ENCODE measurements around the gene WWC2. TPM values are rescaled to one million over a fixed set of nuclear protein-coding genes. Genes with fewer than 3 reads are reported as not detected.

WWC2 gene
- total and polyA plus RNA-seq, 2 donors (not counting 3 experiments of a cell fraction or from before 2014, with no cell fraction given): 12.9 to 52.2 TPM

GRCh38 chr4:183164963-183165362 is 65.9 kb downstream of the WWC2 start:
- H3K4me2 ChIP-seq (ENCODE audit: insufficient read depth, low read length): peak overlapping the region; percentile 30
- no peak overlapping the region for H3K27ac ChIP-seq (ENCODE audit: insufficient read depth, low read depth, low read length)
- peaks cover 61% of the 10 kb centered on the region for H3K79me2 ChIP-seq (ENCODE audit: control insufficient read depth, insufficient read depth, low read length)
- no peak overlapping the region for H3K9ac ChIP-seq (replicated peaks; ENCODE audit: extremely low read depth, insufficient read depth, low read length)
- peaks cover 7% of the 10 kb centered on the region for H3K4me1 ChIP-seq (ENCODE audit: control insufficient read depth, extremely low read depth, insufficient read depth, low read length)
- ChIA-PET CTCF (interaction anchor here (1.2 kb wide), 1 partner anchor 41 kb away, joined by 3 read pairs; no protein-coding TSS in a partner anchor), POLR2A (no interaction called here)
- no peak for DNase-seq (ENCODE audit: low read depth, low spot score)
- H3K4me3 ChIP-seq (replicated peaks in 1 of 3; ENCODE audit: insufficient read depth in 1 of 3, low read depth in 1 of 3, low read length in 3 of 3): no peak overlapping the region
- no TSS peak for BruUV-seq (replicated peaks)
- dilution Hi-C loops (cut with MboI; ENCODE audit: extremely low pct_ligation_motif_present, low sequenced_read_pairs): no loop called here
- H4K20me1 ChIP-seq (replicated peaks; ENCODE audit: control insufficient read depth, extremely low read depth, insufficient read depth, low read length): no peaks in the 10 kb centered on the region
- no peaks in the 10 kb centered on the region for H3K9me1 ChIP-seq (replicated peaks; ENCODE audit: control insufficient read depth, extremely low read depth, insufficient read depth, low read length)
- H2AFZ ChIP-seq (ENCODE audit: low read depth, low read length): no peak overlapping the region
- H3K27me3 ChIP-seq (ENCODE audit: control insufficient read depth in 2 of 2, insufficient read depth in 2 of 2, low read length in 2 of 2): no peaks in the 10 kb centered on the region
- TF ChIP-seq GATA2 (IDR thresholded peaks at IDR 0.05; ENCODE audit: insufficient read depth, insufficient read length, low read depth, low read length): no peak
- TF ChIP-seq POLR2AphosphoS5 (IDR thresholded peaks at IDR 0.05; ENCODE audit: insufficient read depth, low read depth, low read length): no peak
- no peak for TF ChIP-seq POLR2A (IDR thresholded peaks at IDR 0.05; ENCODE audit: low read depth, low read length)
- no peak for TF ChIP-seq JUN (IDR thresholded peaks at IDR 0.05; ENCODE audit: borderline replicate concordance, insufficient read depth, insufficient read length, low read depth)
- TF ChIP-seq MYC (IDR thresholded peaks at IDR 0.05; ENCODE audit: low read depth, low read length): no peak
- TF ChIP-seq EZH2 (IDR thresholded peaks at IDR 0.05; ENCODE audit: borderline replicate concordance, low read depth, low read length, severe bottlenecking): no peak
- TF ChIP-seq, protein P1, sequence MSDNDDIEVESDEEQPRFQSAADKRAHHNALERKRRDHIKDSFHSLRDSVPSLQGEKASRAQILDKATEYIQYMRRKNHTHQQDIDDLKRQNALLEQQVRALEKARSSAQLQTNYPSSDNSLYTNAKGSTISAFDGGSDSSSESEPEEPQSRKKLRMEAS (IDR thresholded peaks at IDR 0.05; ENCODE audit: insufficient read depth, insufficient read length): no peak
- TF ChIP-seq, protein P2, sequence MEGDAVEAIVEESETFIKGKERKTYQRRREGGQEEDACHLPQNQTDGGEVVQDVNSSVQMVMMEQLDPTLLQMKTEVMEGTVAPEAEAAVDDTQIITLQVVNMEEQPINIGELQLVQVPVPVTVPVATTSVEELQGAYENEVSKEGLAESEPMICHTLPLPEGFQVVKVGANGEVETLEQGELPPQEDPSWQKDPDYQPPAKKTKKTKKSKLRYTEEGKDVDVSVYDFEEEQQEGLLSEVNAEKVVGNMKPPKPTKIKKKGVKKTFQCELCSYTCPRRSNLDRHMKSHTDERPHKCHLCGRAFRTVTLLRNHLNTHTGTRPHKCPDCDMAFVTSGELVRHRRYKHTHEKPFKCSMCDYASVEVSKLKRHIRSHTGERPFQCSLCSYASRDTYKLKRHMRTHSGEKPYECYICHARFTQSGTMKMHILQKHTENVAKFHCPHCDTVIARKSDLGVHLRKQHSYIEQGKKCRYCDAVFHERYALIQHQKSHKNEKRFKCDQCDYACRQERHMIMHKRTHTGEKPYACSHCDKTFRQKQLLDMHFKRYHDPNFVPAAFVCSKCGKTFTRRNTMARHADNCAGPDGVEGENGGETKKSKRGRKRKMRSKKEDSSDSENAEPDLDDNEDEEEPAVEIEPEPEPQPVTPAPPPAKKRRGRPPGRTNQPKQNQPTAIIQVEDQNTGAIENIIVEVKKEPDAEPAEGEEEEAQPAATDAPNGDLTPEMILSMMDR (IDR thresholded peaks at IDR 0.05; ENCODE audit: extremely low read depth in 1 of 2, insufficient read depth in 1 of 2, low read depth in 1 of 2, low read length in 2 of 2): no peak
- TF ChIP-seq FOS (IDR thresholded peaks at IDR 0.05; ENCODE audit: borderline replicate concordance, insufficient read depth, low read length): no peak
- no peak for FAIRE-seq
- intact Hi-C loops (cut with micrococcal nuclease): no loop called here
- no peaks in the 10 kb centered on the region for H3K36me3 ChIP-seq (ENCODE audit: control insufficient read depth in 2 of 2, extremely low read depth in 1 of 2, insufficient read depth in 2 of 2, low read length in 2 of 2)
- no peaks in the 10 kb centered on the region for H3K9me3 ChIP-seq (replicated peaks; ENCODE audit: control insufficient read depth, insufficient read depth, low read length)

Data from endothelial cell of umbilical vein (primary cell).